Renal cortex interstitium (tissue), 11 donors: ENCODE measurements around the gene MYCBP. TPM values are rescaled to one million over a fixed set of nuclear protein-coding genes. Genes with fewer than 3 reads are reported as not detected.
A peak's percentile ranks its signal among the peaks of the same experiment; 100 is the strongest.
"Not testable (repeated sequence)": the region's sequence is repeated elsewhere in the genome, so short reads cannot be mapped to it uniquely, and the experiment has no call there.

Source experiments
- DNase-seq, 11 donors: peaks; one replicate each; pipeline ENCODE4 v3.0.0-alpha.2; 2013; ENCODE audit warnings: low read depth in 9 of 11, low spot score in 4 of 11; ENCODE audit errors: extremely low read depth in 1 of 11
- polyA plus RNA-seq, 3 donors: library from polyadenylated mRNA; unstranded; fragments of 120-200 nt; gene quantifications; one replicate each; pipeline ENCODE4 v1.2.1, GENCODE V29; 2013; ENCODE audit not compliant: insufficient read length in 3 of 3

Gene MYCBP
- polyA plus RNA-seq, 3 donors = 27.8 to 34.7 (median 33.7) TPM

DNA sequence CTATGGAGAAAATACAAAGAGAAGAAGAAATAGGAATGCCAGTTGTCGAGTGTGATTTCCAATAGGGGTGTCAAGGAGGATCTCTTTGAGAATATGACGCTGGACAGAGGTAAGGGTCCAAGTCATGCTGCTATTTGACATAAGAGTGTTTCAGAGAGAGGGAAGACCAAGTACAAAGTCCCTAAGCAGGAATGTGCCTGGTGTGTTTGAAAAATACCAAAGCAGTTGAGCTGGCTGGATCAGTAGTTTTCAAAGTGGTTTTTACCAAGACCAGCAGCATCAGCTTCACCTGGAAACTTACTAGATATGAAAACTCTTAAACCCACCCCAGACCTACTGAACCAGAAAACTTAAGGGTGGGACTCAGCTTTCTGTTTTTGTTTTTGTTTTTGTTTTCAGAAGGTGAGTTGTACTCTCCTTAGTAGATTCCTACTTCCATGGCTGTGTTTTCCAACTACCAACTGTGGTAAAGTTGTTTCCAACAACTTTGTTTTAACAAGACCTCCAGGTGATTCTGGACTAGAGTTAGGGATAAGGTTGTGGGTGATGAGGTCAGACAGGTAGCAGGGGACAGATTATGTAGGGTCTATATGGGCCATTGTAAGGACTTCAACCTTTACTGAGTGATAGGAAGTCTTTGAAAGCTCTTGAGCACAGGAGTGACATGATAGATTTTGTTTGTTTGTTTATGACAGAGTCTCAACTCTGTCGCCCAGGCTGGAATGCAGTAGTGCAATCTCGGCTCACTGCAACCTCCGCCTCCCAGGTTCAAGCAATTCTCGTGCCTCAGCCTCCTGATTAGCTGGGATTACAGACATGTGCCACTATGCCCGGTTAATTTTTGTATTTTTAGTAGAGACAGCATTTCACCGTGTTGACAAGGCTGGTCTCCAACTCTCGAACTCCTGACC lies 15.5 kb upstream of the MYCBP start:
- DNase-seq = no peak

GRCh38 chr1:38885092-38885491 lies 11.9 kb upstream of the MYCBP start:
- DNase-seq = no peak

DNA sequence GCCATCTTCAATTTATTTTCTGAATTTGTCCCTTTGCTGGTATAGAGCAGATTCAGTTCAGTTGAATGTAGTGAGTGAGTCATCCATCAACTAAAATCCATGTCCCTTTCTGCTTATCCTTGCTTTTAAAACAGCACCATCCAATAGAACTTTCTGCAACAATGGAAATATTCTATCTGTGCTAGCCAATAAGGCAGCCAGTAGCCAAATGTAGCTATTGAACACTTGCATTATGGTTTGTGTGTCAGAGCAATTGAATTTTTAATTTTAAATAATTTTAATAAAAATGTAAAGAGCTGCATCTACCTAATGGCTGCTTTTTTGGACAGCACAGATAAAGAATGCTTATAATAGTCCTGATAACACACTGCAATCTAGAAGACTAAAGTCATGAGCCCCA lies 8.3 kb upstream of the MYCBP start, which contains the start of gene GJA9:
Gene GJA9 (minus strand): TSS at position 101 of the 400 bp plus-strand sequence. CDS start 5,489 bp downstream, outside the sequence.
- no peak for DNase-seq

- DNase-seq = no peak
These were observed 2.7 kb upstream of the MYCBP start for GRCh38 chr1:38875811-38876210.

DNA sequence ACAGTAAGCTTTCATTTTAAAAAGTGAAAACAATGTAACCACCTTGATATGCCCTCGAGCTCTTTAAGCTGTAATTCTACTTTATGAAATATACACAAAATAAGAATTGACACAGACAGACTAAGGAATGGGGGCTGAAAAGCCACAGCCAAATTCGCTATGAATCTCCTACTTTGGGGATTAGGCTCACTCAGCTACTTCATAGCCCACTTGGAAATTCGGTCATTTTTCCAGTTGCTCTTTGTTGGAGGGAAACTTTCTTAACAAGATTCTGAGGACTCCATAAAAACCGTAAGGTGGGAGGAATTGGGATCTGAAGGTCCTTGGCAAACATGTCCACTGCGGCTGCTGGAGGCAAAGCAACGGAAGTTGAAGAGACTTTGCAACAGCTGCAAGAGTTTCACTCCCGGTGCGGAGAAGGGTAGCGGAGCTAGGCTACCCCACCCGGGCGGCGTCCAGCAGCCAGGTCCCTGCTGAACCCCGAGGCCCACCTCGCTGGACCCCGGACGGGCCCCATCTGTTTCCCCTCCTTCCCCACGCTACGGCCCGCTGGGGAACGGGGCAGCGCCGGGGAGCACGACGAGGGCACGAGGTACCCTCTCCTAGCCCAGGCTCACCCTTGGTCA lies 634 bp downstream of the MYCBP start:
- DNase-seq = no peak

GRCh38 chr1:38870996-38871395 lies 2.2 kb downstream of the MYCBP start:
- no peak for DNase-seq

DNA sequence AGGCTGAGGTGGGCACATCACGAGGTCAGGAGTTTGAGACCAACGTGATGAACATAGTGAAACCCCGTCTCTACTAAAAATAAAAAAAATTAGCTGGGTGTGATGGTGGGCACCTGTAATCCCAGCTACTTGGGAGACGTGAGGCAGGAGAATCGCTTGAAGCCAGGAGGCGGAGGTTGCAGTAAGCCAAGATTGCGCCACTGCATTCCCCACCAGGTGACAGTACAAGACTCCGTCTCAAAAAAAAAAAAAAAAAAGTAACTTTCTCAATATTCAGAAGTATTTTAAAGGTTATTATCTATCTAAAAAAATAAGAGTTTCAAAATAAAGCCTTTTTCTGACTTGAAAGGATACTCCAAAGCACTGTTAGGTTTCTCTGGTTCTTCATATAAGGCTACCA lies 5.9 kb downstream of the MYCBP start:
- no peak for DNase-seq

- DNase-seq = no peak
These were observed 7.9 kb downstream of the MYCBP start for GRCh38 chr1:38865112-38865715.

GRCh38 chr1:38860454-38860795 lies 12.7 kb downstream of the MYCBP start:
- DNase-seq = no peak

DNA sequence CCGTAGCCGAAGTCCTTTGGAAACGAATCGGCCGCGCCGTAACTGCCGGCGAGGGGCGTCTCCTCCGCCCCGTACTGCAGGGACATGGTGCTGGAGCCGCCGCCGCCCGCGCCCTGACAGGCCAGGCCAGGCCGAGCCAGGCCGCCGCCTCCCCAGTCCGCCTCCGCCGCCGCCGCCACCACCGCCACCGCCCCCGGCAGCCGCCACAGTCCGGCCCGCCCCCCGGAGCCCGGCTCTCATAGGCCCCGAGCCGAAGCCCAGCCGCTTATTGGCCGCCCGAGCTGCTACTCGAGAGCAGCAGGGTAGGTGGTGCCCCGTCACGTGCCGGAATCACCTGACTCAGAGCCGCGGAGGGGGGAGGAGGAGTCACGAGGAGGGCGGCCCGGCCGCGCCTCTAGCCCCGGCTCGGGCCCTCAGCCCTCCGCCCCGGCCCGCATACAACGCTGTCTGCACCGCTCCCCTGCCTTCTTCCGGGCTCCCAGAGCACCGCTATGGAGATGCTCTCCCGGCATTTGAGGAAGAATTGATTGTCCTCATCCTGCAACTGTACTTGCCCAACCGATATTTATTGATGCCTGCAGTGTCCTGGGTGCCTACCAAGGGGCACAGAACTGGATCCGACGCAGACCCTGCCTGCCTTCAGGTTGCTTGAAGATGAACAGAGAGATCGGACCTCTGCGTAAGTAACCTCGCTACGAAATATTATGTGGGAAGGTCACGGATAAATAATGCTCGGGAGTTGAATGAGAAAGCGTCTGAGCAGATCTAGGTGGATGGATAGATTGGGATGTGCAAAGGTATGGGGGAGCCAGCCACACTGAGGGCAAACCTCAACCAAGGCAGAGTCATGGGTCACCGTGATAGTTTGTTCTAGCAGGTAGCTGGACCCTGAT lies 13.3 kb downstream of the MYCBP start, which contains the start of gene RRAGC:
Gene RRAGC (minus strand): TSS at position 212 of the 893 bp plus-strand sequence. CDS start 126 bp downstream, at position 86.
- peak; percentile 82 to 98 (median 96) for DNase-seq

DNA sequence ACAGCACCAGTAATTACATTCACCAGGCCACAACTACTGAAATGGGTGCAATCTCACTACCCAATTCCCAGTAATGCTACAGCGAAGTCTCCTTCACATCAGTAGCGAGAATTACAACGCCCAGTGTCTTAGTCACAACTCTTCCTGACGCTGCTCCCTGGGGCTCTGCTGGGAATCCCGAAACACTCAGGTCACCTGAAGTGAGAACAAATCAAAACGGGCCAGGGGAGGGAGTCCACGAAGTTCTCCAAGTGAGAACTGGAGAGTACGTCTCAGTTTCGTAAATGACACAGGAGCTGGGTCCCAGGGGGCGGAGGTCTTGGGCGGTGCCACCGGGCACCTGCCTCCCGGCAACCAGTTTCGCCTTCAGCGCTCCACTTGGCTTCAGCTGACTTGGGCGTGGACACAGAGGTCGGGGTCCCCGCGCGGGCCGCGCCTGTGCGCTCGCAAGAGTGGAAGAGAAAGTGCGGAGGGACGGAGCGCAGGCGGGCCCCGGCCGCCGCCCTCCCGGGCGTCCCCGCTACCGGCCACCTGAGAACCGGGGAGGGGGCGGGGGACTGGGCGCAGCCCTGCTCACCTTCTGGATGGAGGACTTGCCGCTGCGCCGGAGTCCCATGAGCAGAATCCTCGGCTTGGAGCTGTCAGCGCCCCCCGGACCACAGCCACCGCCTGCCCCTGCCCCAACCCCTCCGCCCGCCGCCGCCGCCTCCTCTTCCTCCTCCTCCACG lies 14.2 kb downstream of the MYCBP start:
- peak in 1 of 11 donors; percentile 17 for DNase-seq

- no peak for DNase-seq
These were observed 20.4 kb downstream of the MYCBP start for GRCh38 chr1:38852780-38853179.

DNA sequence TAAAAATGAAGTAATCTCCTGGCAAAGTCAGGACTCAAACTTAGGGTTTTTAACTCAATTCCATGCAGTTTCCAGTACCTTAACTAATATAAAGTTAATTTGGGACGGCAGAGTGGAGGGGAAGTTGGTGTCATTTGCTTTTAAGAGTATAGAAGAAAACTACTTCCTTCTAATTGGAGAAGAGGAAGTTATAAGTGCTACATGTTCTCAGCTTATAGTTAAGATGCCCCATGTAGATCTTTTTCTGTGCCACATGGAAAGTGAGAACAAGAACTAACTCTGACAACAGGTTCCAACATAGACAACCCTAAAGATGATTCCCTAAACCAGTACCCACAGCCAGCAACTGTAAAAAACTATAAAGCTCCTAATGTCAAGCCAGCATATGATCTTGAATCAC lies 25.1 kb downstream of the MYCBP start:
- no peak for DNase-seq

- no peak for DNase-seq
These were observed 26.9 kb downstream of the MYCBP start for GRCh38 chr1:38846210-38846609.

- not testable (repeated sequence) for DNase-seq
These were observed 28.1 kb downstream of the MYCBP start for GRCh38 chr1:38845088-38845487.

GRCh38 chr1:38840281-38840680 lies 32.9 kb downstream of the MYCBP start:
- DNase-seq = no peak

DNA sequence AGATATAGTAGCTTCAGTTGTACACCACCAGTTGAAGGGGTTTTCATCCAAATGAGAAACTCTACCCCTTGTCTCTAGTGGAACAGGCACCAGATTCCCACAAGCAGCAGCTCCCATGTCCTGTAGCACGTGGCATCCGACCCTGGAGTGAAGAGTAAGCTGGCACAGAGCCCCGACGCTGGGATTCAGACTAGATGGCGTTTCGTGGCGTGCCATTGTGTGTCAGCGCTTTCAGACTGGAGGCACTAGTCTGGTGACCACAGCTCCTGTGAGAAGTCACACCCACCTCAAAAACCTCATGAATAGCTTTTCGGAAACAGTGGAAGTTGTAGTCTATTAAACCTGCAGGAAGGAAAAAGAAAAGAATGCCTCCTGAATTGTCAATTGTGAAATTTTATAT lies 33.8 kb downstream of the MYCBP start:
- DNase-seq = no peak

DNA sequence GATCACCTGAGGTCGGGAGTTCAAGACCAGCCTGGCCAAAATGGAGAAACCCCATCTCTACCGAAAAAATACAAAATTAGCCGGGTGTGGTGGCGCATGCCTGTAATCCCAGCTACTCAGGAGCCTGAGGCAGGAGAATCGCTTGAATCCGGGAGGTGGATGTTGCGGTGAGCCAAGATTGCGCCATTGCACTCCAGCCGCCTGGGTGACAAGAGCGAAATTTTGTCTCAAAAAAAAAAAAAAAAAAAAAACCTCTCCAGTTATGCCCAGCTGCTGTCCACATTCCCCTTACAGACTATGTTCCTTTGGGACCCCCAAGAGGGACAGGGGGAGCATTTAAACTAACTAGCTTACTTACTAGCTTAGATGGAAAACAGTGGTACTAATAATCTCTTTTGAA lies 36.8 kb downstream of the MYCBP start:
- DNase-seq = not testable (repeated sequence)
